HepG2 (cell line): ENCODE results near the gene MOB3C. TPM values are rescaled to one million over a fixed set of nuclear protein-coding genes. Genes with fewer than 3 reads are reported as not detected.

Experiments
- ATAC-seq: fragments of 200-7000 bp; cut with Tn5 transposase; 3 replicates; pipeline ENCODE4 v1.9.1; 2020; ENCODE audit warnings: mild to moderate bottlenecking, moderate library complexity
- BruUV-seq: library from RNA; stranded (reverse); fragments of 400-500 nt; replicated peaks from 2 replicates; lab custom pipeline; 2021; lab: Mats Ljungman, UMichigan
- CTCF ChIA-PET: fragments of 300-600 bp; formaldehyde crosslinking; extraction: SDS; loops from one replicate; lab custom pipeline; 2021; ENCODE audit warnings: low total read pairs, inconsistent platforms, low intra/inter-chr PET ratio; lab: Yijun Ruan, JAX
- POLR2A ChIA-PET: fragments of 350-600 bp; sonication (Branson Sonifier 250); formaldehyde crosslinking; loops from one replicate; lab custom pipeline; 2020; ENCODE audit warnings: antibody characterized with exemption, inconsistent platforms; lab: Yijun Ruan, JAX
- DNase-seq: peaks from one replicate; pipeline ENCODE4 v3.0.0-alpha.2; 2015; ENCODE audit warnings: low spot score
- FAIRE-seq: peaks from 3 replicates; lab custom pipeline; 2011; peaks lifted over from hg19 to GRCh38; lab: Jason Lieb, UNC
- H2AFZ ChIP-seq: one replicate; pipeline ENCODE4 v1.6.1; 2011; ENCODE audit warnings: low read length, inconsistent platforms
- H3K27ac ChIP-seq: fragments of 300-600 bp; 3 replicates; pipeline ENCODE4 v1.8.0; 2011; ENCODE audit warnings: mixed run types, mild to moderate bottlenecking, mixed read lengths, low read length, inconsistent platforms; ENCODE audit not compliant: insufficient read depth; ENCODE audit errors: extremely low read length
- H3K27me3 ChIP-seq, 2 experiments: fragments of 200-600 bp in 1 of 2; 2 replicates in 1 of 2; 3 replicates in 1 of 2; pipeline versions ENCODE4 v1.6.0 to v1.8.0; 2011; ENCODE audit warnings: low read length in 2 of 2, mild to moderate bottlenecking in 2 of 2, moderate library complexity in 2 of 2, inconsistent platforms in 1 of 2; ENCODE audit not compliant: insufficient read depth in 2 of 2, control insufficient read depth in 1 of 2
- H3K36me3 ChIP-seq, 2 experiments: fragments of 200-600 bp in 1 of 2; replicated peaks in 1 of 2; 2 replicates in 1 of 2; 3 replicates in 1 of 2; pipeline versions ENCODE4 v1.5.1 to v1.8.0; 2011; ENCODE audit warnings: low read length in 2 of 2, inconsistent platforms in 1 of 2; ENCODE audit not compliant: insufficient read depth in 2 of 2, control insufficient read depth in 1 of 2
- H3K4me1 ChIP-seq: 2 replicates; pipeline ENCODE4 v1.5.1; 2012; ENCODE audit warnings: low read length, inconsistent platforms; ENCODE audit not compliant: insufficient read depth
- H3K4me2 ChIP-seq: 2 replicates; pipeline ENCODE4 v1.6.0; 2011; ENCODE audit warnings: low read depth, low read length, inconsistent platforms
- H3K4me3 ChIP-seq, 3 experiments: fragments of 200-600 bp in 1 of 3; sonication (generic), shearing (Covaris generic) in 1 of 3; replicated peaks in 1 of 3; 2 replicates each; pipeline ENCODE4 v1.5.1; 2011 to 2016; ENCODE audit warnings: low read length in 3 of 3, inconsistent platforms in 2 of 3, low read depth in 2 of 3, mild to moderate bottlenecking in 2 of 3, control low read depth in 1 of 3, mixed read lengths in 1 of 3; ENCODE audit not compliant: insufficient read depth in 1 of 3
- H3K79me2 ChIP-seq: one replicate; pipeline ENCODE4 v1.6.1; 2011; ENCODE audit warnings: low read length, inconsistent platforms; ENCODE audit not compliant: insufficient read depth
- H3K9ac ChIP-seq: 2 replicates; pipeline ENCODE4 v1.6.0; 2011; ENCODE audit warnings: mild to moderate bottlenecking, low read depth, low read length, inconsistent platforms; ENCODE audit not compliant: insufficient read depth
- H3K9me3 ChIP-seq: 2 replicates; pipeline ENCODE4 v1.5.1; 2012; ENCODE audit warnings: mild to moderate bottlenecking, low read length
- H4K20me1 ChIP-seq: 2 replicates; pipeline ENCODE4 v1.6.0; 2011; ENCODE audit warnings: inconsistent platforms, mild to moderate bottlenecking, low read length, moderate library complexity; ENCODE audit not compliant: insufficient read depth
- CC2D1A ChIP-seq: sonication (generic); formaldehyde crosslinking; IDR thresholded peaks from 2 replicates; pipeline ENCODE4 v1.8.1; 2023; ENCODE audit warnings: mild to moderate bottlenecking, missing genetic modification reagents
- EEA1 ChIP-seq: sonication (generic); formaldehyde crosslinking; IDR thresholded peaks from 2 replicates; pipeline ENCODE4 v1.5.1; 2020; ENCODE audit warnings: mild to moderate bottlenecking, missing genetic modification reagents, borderline replicate concordance
- KDM1A ChIP-seq: IDR thresholded peaks from 2 replicates; pipeline ENCODE4 v1.6.1; 2016; ENCODE audit warnings: missing compliant biosample characterization
- MED8 ChIP-seq: sonication (generic); formaldehyde crosslinking; IDR thresholded peaks from 2 replicates; pipeline ENCODE4 v1.8.1; 2023; ENCODE audit warnings: mild to moderate bottlenecking, missing genetic modification reagents; ENCODE audit not compliant: insufficient replicate concordance
- PLRG1 ChIP-seq: fragments of 450-650 bp; conservative IDR thresholded peaks from 2 replicates; pipeline ENCODE4 v1.6.1; 2016
- PRPF4 ChIP-seq: fragments of 200-400 bp; formaldehyde crosslinking; IDR thresholded peaks from 2 replicates; pipeline ENCODE4 v1.6.1; 2016; ENCODE audit warnings: low read length, low read depth; ENCODE audit not compliant: poor library complexity, severe bottlenecking
- ZNF3 ChIP-seq: IDR thresholded peaks from 2 replicates; pipeline ENCODE4 v1.7.0; 2017; ENCODE audit warnings: inconsistent platforms
- WGBS: methylation state at CpG from one replicate; pipeline ENCODE4 v1.1.6; 2017; ENCODE audit warnings: low lambda C conversion rate; 5-methylcytosine and 5-hydroxymethylcytosine counted together
- in situ Hi-C: cut with HindIII; loops from 2 replicates; pipeline ENCODE4 v1.10.0; 2017; ENCODE audit warnings: low pct_unique_long_range_greater_than_20kb; ENCODE audit not compliant: extremely low pct_ligation_motif_present
- intact Hi-C: fragments of 100-400 bp; cut with micrococcal nuclease; formaldehyde crosslinking; loops from one replicate; pipeline ENCODE4 v1.10.0; 2022; ENCODE audit not compliant: unreplicated experiment
- polyA plus RNA-seq, 8 experiments: library from polyadenylated mRNA; depleted of rRNA in 3 of 8; stranded (reverse) in 7 of 8; unstranded in 1 of 8; fragments of >200 nt; fragmentation: Illumina TruSeq in 4 of 8; extraction: Trizol in 4 of 8; gene quantifications; 2 replicates each; pipeline versions ENCODE4 v1.2.1 to v1.2.3, GENCODE V29; 2011 to 2016; ENCODE audit warnings: low read depth in 4 of 8, missing spikeins in 1 of 8, mixed read lengths in 1 of 8; ENCODE audit not compliant: insufficient read depth in 1 of 8
- total RNA-seq, 5 experiments: library from RNA; depleted of rRNA; stranded (reverse); fragments of >200 nt; fragmentation: Illumina TruSeq; extraction: Trizol; gene quantifications; 2 replicates each; pipeline ENCODE4 v1.2.3, GENCODE V29; 2016; ENCODE audit warnings: low read depth in 1 of 5

MOB3C gene
- total and polyA plus RNA-seq, 2 of the 13 experiments (the other 11 are each of a cell fraction or from before 2014, with no cell fraction given) = 3.5 to 4.1 TPM

GRCh38 chr1:46646331-46646730 is 29.7 kb upstream of the MOB3C start:
- Histone ChIP-seq H3K4me2 (no peak overlapping the region), H3K9ac (no peak overlapping the region), H4K20me1 (no peaks in the 10 kb centered on the region), H3K79me2 (no peaks in the 10 kb centered on the region), H3K4me3 (no peak overlapping the region), H3K36me3 (peaks cover 3 to 28% of the 10 kb centered on the region in 2 experiments), H3K27ac (no peak overlapping the region), H2AFZ (no peak overlapping the region), H3K9me3 (no peaks in the 10 kb centered on the region; the same call in 1 of the 2 replicates), H3K27me3 (no peaks in the 10 kb centered on the region; a peak in 1 of 5 replicates), H3K4me1 (peaks cover 13% of the 10 kb centered on the region)
- FAIRE-seq (no peak), DNase-seq (no peak), ATAC-seq (no peak)
- POLR2A ChIA-PET = no interaction called here
- intact Hi-C loops (no loop called here), in situ Hi-C loops (no loop called here)
- TF ChIP-seq PRPF4 (no peak), CC2D1A (no peak), EEA1 (CRISPR knock-in tag) (no peak), MED8 (CRISPR knock-in tag) (no peak), PLRG1 (no peak), KDM1A (no peak)
- 100% methylated on average over 1 of the region's 1 CpG for WGBS
- CTCF ChIA-PET = no interaction called here
- BruUV-seq = no TSS peak

GRCh38 chr1:46645815-46646214 is 29.2 kb upstream of the MOB3C start:
- ATAC-seq = no peak
- Histone ChIP-seq H4K20me1 (no peaks in the 10 kb centered on the region), H3K9ac (no peak overlapping the region), H3K36me3 (peaks cover 3 to 28% of the 10 kb centered on the region in 2 experiments), H3K4me3 (no peak overlapping the region), H2AFZ (no peak overlapping the region), H3K9me3 (no peaks in the 10 kb centered on the region; the same call in 1 of the 2 replicates), H3K79me2 (no peaks in the 10 kb centered on the region), H3K4me1 (peaks cover 13% of the 10 kb centered on the region), H3K27me3 (no peaks in the 10 kb centered on the region; a peak in 1 of 5 replicates), H3K27ac (no peak overlapping the region), H3K4me2 (no peak overlapping the region)
- in situ Hi-C loops = no loop called here
- 73% methylated on average over 4 of the region's 4 CpGs for WGBS
- CTCF ChIA-PET = no interaction called here
- TF ChIP-seq EEA1 (CRISPR knock-in tag) (no peak), ZNF3 (CRISPR knock-in tag) (no peak)
- POLR2A ChIA-PET = no interaction called here
- FAIRE-seq = no peak
- intact Hi-C loops = no loop called here
- DNase-seq = no peak
- no TSS peak for BruUV-seq
